GM19438 (cell line): ENCODE data around the gene SLC9A8.

ENCODE experiments used
- ATAC-seq: cut with Tn5 transposase; IDR thresholded peaks from one replicate; pipeline ENCODE4 v1.9.1; 2021; ENCODE audit warnings: low read depth; ENCODE audit not compliant: unreplicated experiment

SLC9A8 gene

DNA sequence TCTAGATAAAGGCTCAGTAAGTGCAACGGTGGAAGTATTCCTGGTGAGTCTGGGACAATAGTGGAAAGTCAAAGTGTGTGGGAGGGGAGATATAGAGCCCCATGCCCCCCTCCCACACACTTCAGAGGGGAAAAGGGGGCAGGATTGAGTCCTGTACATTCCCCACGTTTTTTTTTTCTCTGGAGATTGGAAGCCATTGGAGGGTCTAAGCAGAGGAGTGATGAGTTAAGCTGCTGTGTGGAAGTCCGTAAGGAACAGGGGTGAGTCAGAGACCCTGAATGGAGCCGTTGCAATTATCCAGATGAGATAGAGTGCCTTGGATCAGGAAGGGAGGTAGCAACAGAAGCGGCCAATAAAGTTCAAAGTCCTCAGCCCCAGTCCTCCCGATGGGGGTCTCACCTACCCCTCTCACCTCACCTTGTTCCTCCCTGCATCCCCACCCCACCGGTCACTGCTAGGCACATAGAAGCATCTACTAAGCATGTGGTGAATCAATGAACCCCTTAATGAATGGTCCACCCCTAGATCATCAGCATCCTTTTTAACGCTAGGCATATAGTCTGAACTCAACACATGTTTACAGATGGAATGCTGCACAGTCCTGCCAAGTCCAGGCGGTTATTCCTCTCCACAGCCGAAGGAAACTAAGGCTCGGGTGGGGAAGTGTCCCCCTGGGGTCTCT lies 662 bp upstream of the SLC9A8 start:
- ATAC-seq = no peak

DNA sequence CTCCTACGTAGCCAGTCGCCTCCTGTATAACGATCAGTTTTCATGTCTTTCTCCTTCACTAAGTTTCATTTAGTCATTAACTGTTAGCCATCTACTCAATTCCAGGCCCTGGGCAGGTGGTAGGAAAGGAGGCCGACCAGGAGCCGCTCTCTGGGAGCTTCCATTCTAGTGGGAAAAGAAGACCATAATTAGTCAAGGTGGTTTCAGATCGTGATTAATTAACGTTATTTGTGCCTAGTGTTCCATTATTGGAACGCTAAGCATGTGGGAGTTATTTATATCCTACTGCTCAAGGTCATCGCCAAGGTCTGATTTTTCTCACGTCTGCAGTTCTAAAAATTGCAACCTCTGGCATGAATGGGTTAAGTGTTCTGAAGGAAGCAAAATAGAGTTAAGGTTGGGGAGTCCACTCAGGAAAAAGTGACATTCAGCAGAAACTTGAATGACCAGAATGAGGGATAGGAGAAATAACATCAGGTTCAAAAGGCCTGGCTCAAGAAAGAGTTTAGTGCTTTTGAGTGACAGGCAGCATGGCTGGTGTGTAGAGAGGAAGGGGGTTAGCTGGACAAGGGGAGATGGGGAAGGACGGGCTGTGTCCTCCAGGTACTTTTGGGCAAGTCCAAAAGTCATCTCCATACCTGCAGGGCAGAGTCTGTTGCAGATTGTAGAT lies 812 bp downstream of the SLC9A8 start:
- no peak for ATAC-seq

DNA sequence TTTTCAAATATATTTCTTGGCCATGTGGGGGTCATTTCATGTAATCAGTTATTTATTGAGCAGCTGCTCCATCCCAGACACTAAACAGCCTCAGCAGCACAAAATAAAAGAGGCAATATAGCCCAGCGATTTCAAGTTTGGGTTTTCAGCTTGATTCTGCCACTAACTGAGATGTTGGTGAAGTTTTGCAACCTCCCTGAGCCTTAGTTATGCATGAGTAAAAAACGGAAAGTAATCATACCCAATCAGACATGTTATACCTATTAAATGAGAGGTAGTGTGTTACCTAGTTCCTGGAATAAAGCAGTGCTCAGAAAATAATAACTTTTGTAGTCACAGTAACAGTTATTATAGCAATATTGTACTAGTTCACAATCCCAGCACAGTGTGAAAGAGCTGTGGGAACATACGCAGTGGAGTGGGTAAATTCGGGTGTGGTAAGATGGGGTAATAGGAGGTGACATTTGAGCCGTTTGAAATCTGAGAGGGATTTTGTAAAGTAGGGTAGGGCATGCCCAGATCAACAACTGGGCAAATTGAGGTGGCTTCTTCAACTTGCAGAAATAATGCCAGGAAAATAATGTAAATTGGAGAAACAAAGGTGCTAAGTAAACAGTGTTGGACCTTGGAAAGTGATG lies 1.5 kb downstream of the SLC9A8 start:
- no peak for ATAC-seq

DNA sequence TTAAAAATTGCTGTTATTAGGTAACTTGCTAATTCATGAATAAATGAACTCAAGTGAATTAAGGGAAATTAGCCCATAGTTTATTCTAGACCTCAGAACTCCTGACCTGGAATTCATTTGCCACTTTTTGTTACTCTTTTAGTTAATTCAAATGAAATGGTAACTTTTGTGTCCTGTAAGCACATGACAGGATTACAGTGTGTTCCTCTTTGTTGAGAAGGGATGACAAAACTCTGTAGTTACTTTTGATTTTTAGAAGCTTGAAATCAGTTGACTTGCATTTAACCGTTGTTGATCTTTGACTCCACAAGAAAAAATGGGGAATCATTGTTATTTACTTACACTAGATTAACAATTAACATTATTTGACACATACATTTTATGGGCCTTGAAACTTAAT lies 6.2 kb downstream of the SLC9A8 start:
- no peak for ATAC-seq

- no peak for ATAC-seq
These were observed 7.1 kb downstream of the SLC9A8 start for GRCh38 chr20:49819702-49820101.

DNA sequence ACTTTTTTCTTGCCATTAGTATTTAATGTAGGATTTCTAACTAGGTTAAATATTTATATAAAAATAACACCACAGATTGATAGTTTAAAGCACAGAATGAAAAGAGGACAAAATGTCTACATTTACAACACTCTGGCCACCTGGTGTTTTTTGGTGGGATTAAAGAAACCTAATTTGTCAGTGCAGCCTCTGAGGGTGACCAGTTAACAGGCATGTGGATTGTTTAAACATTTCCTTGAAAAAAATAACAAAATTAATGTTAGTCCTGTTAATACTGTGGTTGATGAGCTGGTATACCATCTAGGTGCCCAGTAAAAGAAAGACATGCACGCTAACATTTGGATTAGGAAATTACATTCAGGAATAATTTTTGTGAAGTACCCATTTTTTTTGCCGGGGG lies 8.8 kb downstream of the SLC9A8 start:
- ATAC-seq = no peak

DNA sequence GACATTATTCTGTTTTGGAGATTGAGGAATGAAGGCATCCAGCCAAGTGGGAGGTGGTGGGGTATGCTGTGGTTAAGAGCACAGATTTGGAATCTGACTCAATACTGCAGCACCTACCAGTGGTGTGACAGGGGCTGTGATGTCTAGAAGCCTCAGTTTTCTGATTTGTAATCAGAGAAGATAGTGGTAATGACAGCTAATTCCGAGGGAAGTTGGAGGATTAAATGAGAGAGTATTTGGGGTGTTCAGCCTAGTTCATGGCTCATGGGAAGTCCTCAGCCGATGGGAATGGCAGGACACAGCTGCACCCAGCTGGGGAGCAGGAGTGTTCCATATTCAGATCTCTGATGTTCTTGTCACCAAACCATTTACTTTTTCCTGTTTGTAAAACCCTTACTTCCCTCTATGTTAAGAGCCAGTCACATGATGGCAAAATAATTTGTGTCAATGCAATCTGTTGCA lies 9.3 kb downstream of the SLC9A8 start:
- no peak for ATAC-seq

DNA sequence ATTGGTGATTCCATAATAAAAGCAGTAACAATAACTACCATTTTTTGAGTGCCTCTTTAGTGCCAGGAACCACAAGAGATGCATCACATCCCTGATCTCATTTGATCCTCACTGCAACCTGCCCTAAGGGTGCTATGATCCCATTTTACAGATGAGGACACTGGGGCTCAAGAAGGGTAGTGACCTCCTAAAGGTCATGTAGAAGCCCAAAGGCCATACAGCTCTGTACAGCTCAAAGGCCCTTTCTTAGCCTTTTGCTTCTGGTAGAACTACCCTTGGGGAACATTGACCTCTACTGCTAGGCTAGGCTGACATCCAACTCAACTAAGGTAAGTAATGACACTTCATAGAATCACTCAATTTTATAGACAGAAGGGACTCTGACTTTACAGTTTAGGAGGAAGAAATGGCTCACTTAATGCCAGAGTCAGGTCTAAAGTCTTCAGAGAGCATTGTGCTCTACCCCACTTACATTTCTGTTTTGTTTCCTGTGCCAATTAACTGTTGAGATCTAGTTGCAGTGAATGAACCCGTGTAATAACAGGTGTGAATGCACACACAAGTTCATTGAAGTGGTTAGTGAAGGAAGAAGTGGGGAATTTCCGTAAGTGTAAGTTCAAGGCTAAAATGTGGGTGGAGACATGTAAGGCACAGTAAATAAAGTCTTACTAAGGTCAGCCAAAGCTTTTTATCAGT lies 10.7 kb downstream of the SLC9A8 start:
- no peak for ATAC-seq

DNA sequence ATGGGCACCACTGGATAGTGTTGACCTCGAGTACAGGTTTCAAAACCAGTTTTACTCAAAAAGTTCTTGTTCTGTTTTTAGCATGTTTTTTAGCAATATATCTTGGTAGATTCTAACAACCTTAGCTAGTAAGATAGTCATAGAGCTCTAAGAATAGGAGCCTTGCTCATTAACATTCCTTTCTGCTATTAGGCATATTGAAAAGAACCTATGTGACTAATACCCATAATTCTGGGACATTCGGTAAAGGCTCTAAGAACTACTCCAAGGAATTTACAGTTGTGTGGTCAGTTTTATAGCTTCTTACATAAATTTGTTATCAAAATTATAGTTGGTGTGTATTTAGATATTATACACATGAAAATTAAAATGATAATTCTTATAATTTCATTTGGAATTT lies 11.6 kb downstream of the SLC9A8 start:
- ATAC-seq = no peak

- no peak for ATAC-seq
These were observed 12.9 kb downstream of the SLC9A8 start for GRCh38 chr20:49825521-49826033.

DNA sequence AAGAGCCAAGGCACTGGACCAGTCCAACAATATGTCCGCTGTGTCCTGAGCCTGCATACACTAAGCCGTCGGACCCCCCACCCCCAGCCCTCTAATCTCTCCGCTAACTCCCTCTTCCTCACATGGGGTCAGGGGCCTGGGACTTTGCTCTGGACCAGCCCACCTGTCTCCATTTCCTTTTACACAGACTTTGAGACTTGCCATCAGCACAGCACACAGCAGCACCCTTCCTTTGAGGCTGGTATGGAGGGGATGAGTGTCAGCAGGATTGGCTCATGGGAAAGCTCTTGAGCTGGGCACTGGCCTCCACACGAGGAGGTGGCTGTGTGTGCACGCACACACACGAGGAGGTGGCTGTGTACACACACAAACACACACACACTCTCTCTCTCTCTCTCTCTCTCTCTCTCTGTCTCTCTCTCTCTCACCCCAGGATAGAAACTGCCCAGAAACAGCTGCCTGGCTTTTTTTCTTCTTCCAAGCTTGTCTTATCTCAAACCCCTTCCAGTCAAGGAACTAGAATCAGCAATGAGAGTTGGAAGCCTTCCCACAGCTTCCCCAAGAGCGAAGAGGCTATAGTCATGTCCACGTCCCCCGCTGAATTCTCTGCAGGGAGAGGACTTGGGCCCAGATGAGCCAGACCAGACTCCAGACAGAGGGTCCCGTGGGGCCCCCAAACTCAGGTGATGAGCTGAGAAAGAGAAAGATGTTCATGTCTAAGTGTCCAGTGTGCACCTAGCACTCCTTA lies 18.6 kb downstream of the SLC9A8 start:
- ATAC-seq = no peak

- no peak for ATAC-seq
These were observed 19.4 kb downstream of the SLC9A8 start for GRCh38 chr20:49831770-49832631.

DNA sequence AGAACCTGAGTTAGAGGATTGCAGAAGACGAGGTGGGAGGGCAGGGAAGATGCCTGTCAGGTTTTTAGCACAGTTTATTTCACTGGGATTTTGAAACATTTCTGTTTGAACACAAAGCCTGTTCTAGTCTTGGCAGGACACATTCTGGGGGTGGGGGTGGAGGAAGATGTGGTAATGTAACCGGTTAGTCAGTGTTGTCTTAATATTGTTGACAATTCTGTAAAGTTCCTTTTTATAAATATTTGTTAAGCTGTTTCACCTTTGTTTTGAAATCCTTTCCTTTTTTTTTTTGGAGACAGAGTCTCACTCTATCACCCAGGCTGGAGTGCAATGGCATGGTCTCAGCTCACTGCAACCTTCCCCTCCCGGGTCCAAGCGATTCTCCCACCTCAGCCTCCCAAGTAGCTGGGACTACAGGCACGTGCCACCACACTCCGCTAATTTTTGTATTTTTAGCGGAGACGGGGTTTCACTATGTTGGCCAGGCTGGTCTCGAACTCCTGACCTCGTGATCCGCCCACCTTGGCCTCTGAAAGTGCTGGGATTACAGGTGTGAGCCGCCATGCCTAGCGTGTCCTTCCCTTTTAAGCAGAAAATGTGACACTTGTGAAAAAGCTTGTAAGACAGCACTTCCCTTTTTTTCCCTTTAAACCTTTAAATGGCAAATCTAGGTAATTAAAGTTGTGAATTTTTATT lies 20.2 kb downstream of the SLC9A8 start:
- no peak for ATAC-seq

DNA sequence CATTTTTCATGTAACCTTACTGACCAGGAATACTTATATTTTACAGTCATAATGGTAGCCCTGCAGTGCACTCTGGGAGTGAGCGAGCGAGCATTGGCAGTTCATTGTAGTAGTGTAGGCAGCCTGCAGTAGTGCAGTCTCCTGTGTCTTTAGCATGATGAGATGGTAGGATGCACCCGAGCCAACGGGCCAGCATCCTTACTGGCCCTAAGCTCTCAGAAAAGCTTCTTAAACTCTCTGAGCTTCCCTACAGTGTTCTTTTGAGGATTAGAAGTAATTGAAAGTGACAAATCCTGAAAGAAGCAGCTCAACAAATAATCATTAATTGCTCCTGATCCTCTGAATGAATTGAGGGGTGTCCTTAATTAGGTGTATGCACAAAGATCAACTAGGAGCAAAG lies 20.9 kb downstream of the SLC9A8 start:
- ATAC-seq = no peak

GRCh38 chr20:49835031-49835430 lies 22.4 kb downstream of the SLC9A8 start:
- no peak for ATAC-seq

- no peak for ATAC-seq
These were observed 25.9 kb downstream of the SLC9A8 start for GRCh38 chr20:49838546-49838945.

- no peak for ATAC-seq
These were observed 30.5 kb downstream of the SLC9A8 start for GRCh38 chr20:49843139-49843538.

DNA sequence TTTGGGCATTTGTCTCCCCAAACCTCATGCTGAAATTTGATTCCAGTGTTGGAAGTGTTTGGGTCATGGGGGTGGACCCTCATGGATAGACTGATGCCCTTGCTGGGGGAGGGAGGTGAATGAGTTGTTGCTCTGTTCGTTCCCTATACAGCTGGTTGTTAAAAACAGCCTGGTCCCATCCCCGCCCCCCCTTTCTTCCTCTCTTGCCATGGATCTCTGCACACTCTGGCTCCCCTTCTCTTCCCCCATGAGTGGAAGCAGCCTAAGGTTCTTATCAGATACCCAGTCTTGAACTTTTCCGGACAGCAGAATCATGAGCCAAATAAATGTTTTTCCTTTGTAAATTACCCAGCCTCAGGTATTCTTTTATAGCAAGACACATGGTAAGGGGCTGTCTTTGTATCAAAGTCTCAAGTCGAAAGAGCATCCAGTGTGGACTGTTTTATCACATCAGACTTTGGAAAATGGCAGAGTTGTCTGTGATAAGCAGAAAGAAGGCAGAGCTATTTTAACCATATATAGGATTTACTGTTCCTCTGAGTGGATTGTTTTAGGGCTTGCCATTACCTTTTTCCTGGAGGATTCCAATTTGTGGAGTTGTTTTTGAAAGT lies 31.2 kb downstream of the SLC9A8 start:
- ATAC-seq = no peak
